IMR-90 (cell line): Measurements from ENCODE around the gene FDPS. TPM values are rescaled to one million over a fixed set of nuclear protein-coding genes. Genes with fewer than 3 reads are reported as not detected.

Source experiments
- microRNA-seq, 2 experiments: library from miRNA; stranded (forward) in 1 of 2; unstranded in 1 of 2; fragments of 10-50 nt in 1 of 2; fragments of <30 nt in 1 of 2; gene quantifications in 1 of 2; microRNA quantifications in 1 of 2; one replicate each; pipeline versions ENCODE3 to v1.1.0; 2013 to 2020; ENCODE audit not compliant: insufficient read depth in 1 of 2, insufficient read length in 1 of 2, unreplicated experiment in 1 of 2
- polyA plus RNA-seq, 3 experiments: library from polyadenylated mRNA; depleted of rRNA; stranded (reverse); fragments of >200 nt; gene quantifications; 2 replicates each; pipeline ENCODE4 v1.2.3, GENCODE V29; 2012; ENCODE audit warnings: low replicate concordance in 1 of 3
- small RNA-seq, 5 experiments: library from RNA; depleted of rRNA; stranded (forward); fragments of <200 nt; gene quantifications; one replicate each; pipeline ENCODE3, GENCODE V24; 2012
- total RNA-seq: library from RNA; depleted of rRNA; stranded (reverse); fragments of >200 nt; gene quantifications from 2 replicates; pipeline ENCODE4 v1.2.3, GENCODE V29; 2012; rRNA removed

FDPS gene
- total and polyA plus RNA-seq, 2 of the 4 experiments (the other 2 are of a cell fraction): 183 to 191 TPM

Small RNA genes lying within 50 kb of the gene (microRNA-seq; reads per million reads assigned to microRNA genes)
- not detected for gene MIR555 (ENCODE audit: unreplicated experiment)
- not detected for gene RNU6-106P (ENCODE audit: insufficient read depth, insufficient read length)

Small RNA genes lying within 50 kb of the gene (small RNA-seq; reads per million reads assigned to genes)
- 0 to 0.11 (median 0) reads per million in 5 experiments for gene RNU6-106P

Other genes starting within 250 kb of the FDPS start
- 3.3 and 3.8 TPM in 2 replicates for gene EFNA4, start 245.1 kb upstream of the FDPS start, total RNA-seq
- 11.8 and 16.3 TPM in 2 replicates for gene EFNA4, start 245.1 kb upstream of the FDPS start, polyA plus RNA-seq (2012; rRNA removed)
- gene EFNA3, start 230.0 kb upstream of the FDPS start, total RNA-seq: 0.56 and 0.72 TPM in 2 replicates
- 1.6 TPM in 2 replicates for gene EFNA3, start 230.0 kb upstream of the FDPS start, polyA plus RNA-seq (2012; rRNA removed)
- gene EFNA1, start 181.0 kb upstream of the FDPS start, total RNA-seq: 0.28 and 0.90 TPM in 2 replicates
- gene EFNA1, start 181.0 kb upstream of the FDPS start, polyA plus RNA-seq (2012; rRNA removed): 1.4 and 1.6 TPM in 2 replicates
- gene SLC50A1, start 173.0 kb upstream of the FDPS start, total RNA-seq: 20.6 and 21.1 TPM in 2 replicates
- 19.5 and 20.8 TPM in 2 replicates for gene SLC50A1, start 173.0 kb upstream of the FDPS start, polyA plus RNA-seq (2012; rRNA removed)
- gene DPM3, start 168.3 kb upstream of the FDPS start, total RNA-seq: 29.0 and 30.6 TPM in 2 replicates
- gene DPM3, start 168.3 kb upstream of the FDPS start, polyA plus RNA-seq (2012; rRNA removed): 129 and 138 TPM in 2 replicates
- 76.1 and 76.7 TPM in 2 replicates for gene KRTCAP2, start 135.6 kb upstream of the FDPS start, total RNA-seq
- gene KRTCAP2, start 135.6 kb upstream of the FDPS start, polyA plus RNA-seq (2012; rRNA removed): 189 and 232 TPM in 2 replicates
- gene TRIM46, start 135.0 kb upstream of the FDPS start, total RNA-seq: 2.3 and 2.5 TPM in 2 replicates
- gene TRIM46, start 135.0 kb upstream of the FDPS start, polyA plus RNA-seq (2012; rRNA removed): 6.2 and 6.9 TPM in 2 replicates
- 13.1 and 15.1 TPM in 2 replicates for gene THBS3, start 101.0 kb upstream of the FDPS start, total RNA-seq
- 28.3 and 30.4 TPM in 2 replicates for gene THBS3, start 101.0 kb upstream of the FDPS start, polyA plus RNA-seq (2012; rRNA removed)
- gene MTX1, start 100.2 kb upstream of the FDPS start, total RNA-seq: 51.4 and 67.2 TPM in 2 replicates
- gene MTX1, start 100.2 kb upstream of the FDPS start, polyA plus RNA-seq (2012; rRNA removed): 73.7 and 73.9 TPM in 2 replicates
- gene ENTREP3, start 53.4 kb upstream of the FDPS start, total RNA-seq: 1.4 TPM in 2 replicates
- gene ENTREP3, start 53.4 kb upstream of the FDPS start, polyA plus RNA-seq (2012; rRNA removed): 23.8 and 27.9 TPM in 2 replicates
- gene SCAMP3, start 46.5 kb upstream of the FDPS start, total RNA-seq: 29.2 and 30.5 TPM in 2 replicates
- 118 and 144 TPM in 2 replicates for gene SCAMP3, start 46.5 kb upstream of the FDPS start, polyA plus RNA-seq (2012; rRNA removed)
- gene CLK2, start 35.4 kb upstream of the FDPS start, total RNA-seq: 19.2 and 19.7 TPM in 2 replicates
- 53.0 and 61.2 TPM in 2 replicates for gene CLK2, start 35.4 kb upstream of the FDPS start, polyA plus RNA-seq (2012; rRNA removed)
- gene HCN3, start 31.4 kb upstream of the FDPS start, total RNA-seq: 0.36 and 0.83 TPM in 2 replicates
- gene HCN3, start 31.4 kb upstream of the FDPS start, polyA plus RNA-seq (2012; rRNA removed): 2.7 and 2.9 TPM in 2 replicates
- not detected in 2 replicates for gene PKLR, start 7.4 kb upstream of the FDPS start, total RNA-seq
- 0.03 TPM in 1 of 2 replicates, not detected in the other for gene PKLR, start 7.4 kb upstream of the FDPS start, polyA plus RNA-seq (2012; rRNA removed)
- 4.1 and 4.2 TPM in 2 replicates for gene RUSC1, start 12.0 kb downstream of the FDPS start, total RNA-seq
- 31.4 and 32.7 TPM in 2 replicates for gene RUSC1, start 12.0 kb downstream of the FDPS start, polyA plus RNA-seq (2012; rRNA removed)